ENCODE results near the gene AFM. TPM values are rescaled to one million over a fixed set of nuclear protein-coding genes. Genes with fewer than 3 reads are reported as not detected.

The AFM gene
- total RNA-seq, 1 experiment from 2014 or later, result not detected

DNA sequence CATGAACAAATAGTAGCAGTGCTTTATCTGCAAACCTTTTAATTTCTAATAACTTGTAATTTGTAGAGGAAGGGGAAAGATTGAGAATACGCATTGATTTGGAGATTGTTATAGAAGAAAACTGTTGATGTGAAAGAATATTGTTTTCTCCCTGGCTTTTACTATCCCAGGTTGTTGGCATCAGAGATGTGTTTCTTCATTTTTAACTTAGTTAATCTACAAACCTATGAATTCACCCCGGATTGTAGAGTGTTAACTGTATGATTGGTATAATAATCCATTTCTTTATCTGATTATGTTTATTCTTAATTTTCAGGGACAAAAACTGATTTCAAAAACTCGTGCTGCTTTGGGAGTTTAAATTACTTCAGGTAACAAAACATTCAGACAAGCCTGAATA is 26.6 kb upstream of the AFM start:
- Histone ChIP-seq H3K4me3 (replicated peaks in 1 of 2; ENCODE audit: low read depth in 1 of 2, low read length in 2 of 2) (no peak overlapping the region), H3K27ac (ENCODE audit: low read depth, low read length) (no peak overlapping the region), H4K20me1 (ENCODE audit: insufficient read depth) (no peaks in the 10 kb centered on the region), H3K9me2 (ENCODE audit: insufficient read depth) (no peaks in the 10 kb centered on the region), H2AFZ (ENCODE audit: low read depth, low read length, poor library complexity, severe bottlenecking) (no peak overlapping the region), H3K36me3 (ENCODE audit: control insufficient read depth in 1 of 2, insufficient read depth in 2 of 2, low read length in 2 of 2) (no peaks in the 10 kb centered on the region), H3K79me2 (ENCODE audit: insufficient read depth, low read length) (no peaks in the 10 kb centered on the region), H3K27me3 (ENCODE audit: insufficient read depth, low read length) (no peaks in the 10 kb centered on the region), H3K4me2 (ENCODE audit: low read length) (no peak overlapping the region), H3K9me3 (ENCODE audit: control insufficient read depth in 1 of 2, insufficient read depth in 1 of 2, low read depth in 1 of 2, low read length in 2 of 2) (no peaks in the 10 kb centered on the region), H3K9ac (ENCODE audit: low read length) (no peak overlapping the region), H3K4me1 (ENCODE audit: control insufficient read depth in 1 of 2, insufficient read depth in 2 of 2, low read length in 2 of 2) (no peaks in the 10 kb centered on the region)
- RAD21 ChIA-PET (ENCODE audit: low non-redundant PET in 1 of 2, low total read pairs in 2 of 2, uncharacterized antibody in 2 of 2, unreplicated experiment in 2 of 2), result no interaction called here
- no peak for DNase-seq (ENCODE audit: low read depth, low spot score)
- CTCF ChIA-PET, result no interaction called here
- POLR2A ChIA-PET, result no interaction called here
- intact Hi-C loops (cut with micrococcal nuclease), result no loop called here
- no TSS peak for BruUV-seq (replicated peaks)
- no peak for TF ChIP-seq CEBPB (IDR thresholded peaks at IDR 0.05; ENCODE audit: low read depth)
- TF ChIP-seq, protein P1, sequence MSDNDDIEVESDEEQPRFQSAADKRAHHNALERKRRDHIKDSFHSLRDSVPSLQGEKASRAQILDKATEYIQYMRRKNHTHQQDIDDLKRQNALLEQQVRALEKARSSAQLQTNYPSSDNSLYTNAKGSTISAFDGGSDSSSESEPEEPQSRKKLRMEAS (IDR thresholded peaks at IDR 0.05), result no peak
- no peak for TF ChIP-seq CBX3 (IDR thresholded peaks at IDR 0.05; ENCODE audit: low read depth)
- no peak for TF ChIP-seq ZFX (IDR thresholded peaks at IDR 0.05)
- no peak for TF ChIP-seq TCF7L2 (IDR thresholded peaks at IDR 0.05; ENCODE audit: borderline replicate concordance, extremely low read depth, insufficient read depth, insufficient read length)
- TF ChIP-seq ZNF274 (IDR thresholded peaks at IDR 0.05; ENCODE audit: low read depth, low read length), result no peak
- TF ChIP-seq SIN3A (IDR thresholded peaks at IDR 0.05; ENCODE audit: low read depth), result no peak
- no peak for TF ChIP-seq SP1 (IDR thresholded peaks at IDR 0.05; ENCODE audit: low read depth)
- no peak for ATAC-seq

DNA sequence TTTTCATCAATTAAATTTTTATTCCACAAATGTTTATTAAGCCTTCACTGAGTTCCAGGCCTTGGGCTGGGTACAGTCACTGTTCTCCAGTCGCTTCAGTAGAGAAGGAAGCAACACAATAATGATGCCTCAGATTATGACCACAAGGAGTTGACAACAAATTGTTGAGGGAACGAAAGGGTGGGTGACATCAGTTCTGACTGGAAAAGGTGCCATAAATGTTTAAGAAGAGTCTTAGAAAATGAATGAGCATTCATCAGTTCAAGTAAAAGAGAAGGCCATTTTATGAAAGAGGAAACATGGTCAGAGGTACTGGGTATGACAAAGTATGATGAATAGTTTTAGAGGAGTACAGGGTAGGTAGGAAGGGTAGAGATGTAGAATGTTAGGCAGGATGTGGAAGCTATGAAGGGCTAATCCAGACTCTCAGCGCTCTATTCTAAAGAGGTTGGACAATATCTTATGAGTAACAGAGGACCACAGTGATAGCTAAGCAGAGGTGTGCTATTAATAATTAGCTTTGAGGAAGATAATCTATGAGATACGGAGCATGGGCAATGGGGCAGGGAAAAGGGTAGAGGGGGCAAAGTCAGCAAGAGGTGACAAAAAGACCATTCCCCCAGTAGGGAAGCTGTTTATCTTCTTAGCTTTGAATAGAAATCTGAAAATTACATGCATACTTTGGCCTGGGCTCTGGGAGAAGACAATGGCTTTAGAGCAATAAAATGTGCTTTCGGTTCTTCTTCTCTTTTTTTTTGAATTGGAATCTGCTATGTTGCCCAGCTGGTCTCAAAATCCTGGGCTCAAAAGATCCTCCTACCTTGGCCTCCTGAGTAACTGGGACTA is 25.1 kb upstream of the AFM start:
- DNase-seq (ENCODE audit: low read depth, low spot score) (no peak), ATAC-seq (no peak)
- no peaks in the 10 kb centered on the region for H3K4me1 ChIP-seq (ENCODE audit: control insufficient read depth in 1 of 2, insufficient read depth in 2 of 2, low read length in 2 of 2)
- H3K27me3 ChIP-seq (ENCODE audit: insufficient read depth, low read length), result no peaks in the 10 kb centered on the region
- H3K9me2 ChIP-seq (ENCODE audit: insufficient read depth), result no peaks in the 10 kb centered on the region
- POLR2A ChIA-PET, result no interaction called here
- TF ChIP-seq ZBTB33 (IDR thresholded peaks at IDR 0.05; ENCODE audit: extremely low read depth, insufficient replicate concordance, low read length), result no peak
- TF ChIP-seq, protein P1 (IDR thresholded peaks at IDR 0.05), result no peak
- RAD21 ChIA-PET (ENCODE audit: low non-redundant PET in 1 of 2, low total read pairs in 2 of 2, uncharacterized antibody in 2 of 2, unreplicated experiment in 2 of 2), result interaction anchor here in 1 of 2 experiments (0.6 kb wide), 1 partner anchor 198 kb away, joined by 4 read pairs; no protein-coding TSS in a partner anchor
- no peak overlapping the region for H3K9ac ChIP-seq (ENCODE audit: low read length)
- CTCF ChIA-PET, result interaction anchor here (0.5 to 3.6 kb wide), 2 partner anchors 11 to 197 kb away, joined by 3 to 17 read pairs; no protein-coding TSS in a partner anchor
- intact Hi-C loops (cut with micrococcal nuclease), result no loop called here
- no peak overlapping the region for H3K4me2 ChIP-seq (ENCODE audit: low read length)
- no peaks in the 10 kb centered on the region for H3K9me3 ChIP-seq (ENCODE audit: control insufficient read depth in 1 of 2, insufficient read depth in 1 of 2, low read depth in 1 of 2, low read length in 2 of 2)
- H4K20me1 ChIP-seq (ENCODE audit: insufficient read depth), result no peaks in the 10 kb centered on the region
- no peak overlapping the region for H2AFZ ChIP-seq (ENCODE audit: low read depth, low read length, poor library complexity, severe bottlenecking)
- BruUV-seq (replicated peaks), result no TSS peak
- H3K4me3 ChIP-seq (replicated peaks in 1 of 2; ENCODE audit: low read depth in 1 of 2, low read length in 2 of 2), result no peak overlapping the region
- H3K79me2 ChIP-seq (ENCODE audit: insufficient read depth, low read length), result no peaks in the 10 kb centered on the region
- H3K27ac ChIP-seq (ENCODE audit: low read depth, low read length), result no peak overlapping the region
- H3K36me3 ChIP-seq (ENCODE audit: control insufficient read depth in 1 of 2, insufficient read depth in 2 of 2, low read length in 2 of 2), result no peaks in the 10 kb centered on the region

All from HCT116 (cell line).